ENCODE results near the gene KCNJ14. TPM values are rescaled to one million over a fixed set of nuclear protein-coding genes. Genes with fewer than 3 reads are reported as not detected.

Gene KCNJ14
- total RNA-seq, 2 experiments from 2014 or later, result 1.3 to 1.5 TPM

- no peak for ATAC-seq
- H3K27ac Mint-ChIP-seq, result no peak overlapping the region
- TF ChIP-seq CTCF (IDR thresholded peaks at IDR 0.05), result no peak
- H3K27me3 Mint-ChIP-seq, result no peaks in the 10 kb centered on the region
- no peak overlapping the region for H3K4me3 Mint-ChIP-seq
- ChIA-PET CTCF (interaction anchor here (1.2 to 6.0 kb wide), 4 partner anchors 20 to 99 kb away, joined by 3 to 37 read pairs (median 20); no protein-coding TSS in a partner anchor), POLR2A (interaction anchor here (0.6 to 1.1 kb wide), 3 partner anchors 16 to 1580 kb away, joined by 3 read pairs; no protein-coding TSS in a partner anchor)
- peaks cover 17% of the 10 kb centered on the region for H3K4me1 Mint-ChIP-seq (ENCODE audit: low read depth)
- DNase-seq, result no peak
- intact Hi-C loops (cut with micrococcal nuclease), result no loop called here
- H3K9me3 Mint-ChIP-seq, result no peaks in the 10 kb centered on the region
- no peaks in the 10 kb centered on the region for H3K36me3 Mint-ChIP-seq (ENCODE audit: low read depth)
These were observed 54.3 kb downstream of the KCNJ14 start for GRCh38 chr19:48509467-48510194.

- intact Hi-C loops (cut with micrococcal nuclease), result no loop called here
- H3K4me3 Mint-ChIP-seq, result no peak overlapping the region
- CTCF ChIA-PET, result interaction anchor here (1.1 to 6.0 kb wide), 2 partner anchors 21 to 78 kb away, joined by 5 to 37 read pairs; no protein-coding TSS in a partner anchor
- POLR2A ChIA-PET, result interaction anchor here (0.9 kb wide), 1 partner anchor 17 kb away, joined by 3 read pairs; no protein-coding TSS in a partner anchor
- ATAC-seq (peak; percentile 54), DNase-seq (peak; percentile 86)
- no peak for TF ChIP-seq CTCF (IDR thresholded peaks at IDR 0.05)
- peak overlapping the region; percentile 70 for H3K27ac Mint-ChIP-seq
- H3K27me3 Mint-ChIP-seq, result no peaks in the 10 kb centered on the region
- peaks cover 19% of the 10 kb centered on the region for H3K4me1 Mint-ChIP-seq (ENCODE audit: low read depth)
- no peaks in the 10 kb centered on the region for H3K36me3 Mint-ChIP-seq (ENCODE audit: low read depth)
- no peaks in the 10 kb centered on the region for H3K9me3 Mint-ChIP-seq
These were observed 55.3 kb downstream of the KCNJ14 start for GRCh38 chr19:48510421-48511268.

GRCh38 chr19:48511321-48511731, 56.0 kb downstream of the KCNJ14 start:
- H3K9me3 Mint-ChIP-seq, result no peaks in the 10 kb centered on the region
- DNase-seq (peak; percentile 33), ATAC-seq (no peak)
- CTCF ChIA-PET, result interaction anchor here (1.1 kb wide), 1 partner anchor 78 kb away, joined by 5 read pairs; no protein-coding TSS in a partner anchor
- peaks cover 19% of the 10 kb centered on the region for H3K4me1 Mint-ChIP-seq (ENCODE audit: low read depth)
- POLR2A ChIA-PET, result no interaction called here
- intact Hi-C loops (cut with micrococcal nuclease), result no loop called here
- H3K36me3 Mint-ChIP-seq (ENCODE audit: low read depth), result no peaks in the 10 kb centered on the region
- no peak overlapping the region for H3K27ac Mint-ChIP-seq
- H3K4me3 Mint-ChIP-seq, result no peak overlapping the region
- TF ChIP-seq CTCF (IDR thresholded peaks at IDR 0.05), result no peak
- H3K27me3 Mint-ChIP-seq, result no peaks in the 10 kb centered on the region

- Mint-ChIP-seq H3K9me3 (no peaks in the 10 kb centered on the region), H3K27ac (peak within 1 kb of the TSS; percentile 70), H3K4me3 (no peak within 1 kb of the TSS), H3K36me3 (ENCODE audit: low read depth) (no peaks in the 10 kb centered on the region), H3K27me3 (no peaks in the 10 kb centered on the region), H3K4me1 (ENCODE audit: low read depth) (peaks cover 19% of the 10 kb centered on the region)
- intact Hi-C loops (cut with micrococcal nuclease), result no loop called here
- ChIA-PET CTCF (interaction anchor here (0.9 to 1.0 kb wide), 2 partner anchors 14 to 198 kb away, joined by 3 read pairs; no protein-coding TSS in a partner anchor), POLR2A (interaction anchor here (0.7 to 1.9 kb wide), 2 partner anchors 32 to 104 kb away, joined by 3 to 11 read pairs; no protein-coding TSS in a partner anchor)
- no peak for TF ChIP-seq CTCF (IDR thresholded peaks at IDR 0.05)
- peak; percentile 72 for ATAC-seq
- peak; percentile 91 for DNase-seq
These were observed 56.6 kb downstream of the KCNJ14 start, which contains the start of gene LMTK3 for GRCh38 chr19:48511800-48512503. LMTK3 (minus strand) TSS chr19:48511835; CDS start chr19:48511576, 259 bp downstream.
